Astrocyte (in vitro differentiated cells and primary cell): ENCODE measurements around the gene SDK1. TPM values are rescaled to one million over a fixed set of nuclear protein-coding genes. Genes with fewer than 3 reads are reported as not detected.

Source experiments
- DNase-seq: peaks from one replicate; pipeline ENCODE4 v3.0.0-alpha.2; 2010; ENCODE audit warnings: low read depth
- FAIRE-seq: peaks from 2 replicates; lab custom pipeline; 2011; peaks lifted over from hg19 to GRCh38; lab: Jason Lieb, UNC
- H2AFZ ChIP-seq: 2 replicates; pipeline ENCODE4 v1.6.0; 2012; ENCODE audit warnings: low read depth, low read length, inconsistent platforms
- H3K27ac ChIP-seq: 2 replicates; pipeline ENCODE4 v1.5.1; 2011; ENCODE audit warnings: low read depth, low read length, inconsistent platforms
- H3K27me3 ChIP-seq: 2 replicates; pipeline ENCODE4 v1.6.0; 2011; ENCODE audit warnings: low read length, inconsistent platforms; ENCODE audit not compliant: insufficient read depth
- H3K36me3 ChIP-seq: 2 replicates; pipeline ENCODE4 v1.5.1; 2011; ENCODE audit warnings: low read length, inconsistent platforms; ENCODE audit not compliant: insufficient read depth
- H3K4me1 ChIP-seq: 2 replicates; pipeline ENCODE4 v1.5.1; 2011; ENCODE audit warnings: low read length, inconsistent platforms; ENCODE audit not compliant: insufficient read depth
- H3K4me2 ChIP-seq: 2 replicates; pipeline ENCODE4 v1.6.0; 2012; ENCODE audit warnings: low read length, inconsistent platforms
- H3K4me3 ChIP-seq: 2 replicates; pipeline ENCODE4 v1.5.1; 2011; ENCODE audit warnings: low read depth, mild to moderate bottlenecking, low read length, inconsistent platforms; ENCODE audit not compliant: insufficient read depth
- H3K79me2 ChIP-seq: 2 replicates; pipeline ENCODE4 v1.6.0; 2012; ENCODE audit warnings: mild to moderate bottlenecking, low read length, inconsistent platforms; ENCODE audit not compliant: insufficient read depth
- H3K9ac ChIP-seq: 2 replicates; pipeline ENCODE4 v1.6.0; 2012; ENCODE audit warnings: mild to moderate bottlenecking, low read length, inconsistent platforms
- H3K9me3 ChIP-seq: 2 replicates; pipeline ENCODE4 v1.5.1; 2012; ENCODE audit warnings: low read depth, mild to moderate bottlenecking, low read length, inconsistent platforms; ENCODE audit not compliant: insufficient read depth
- H4K20me1 ChIP-seq: 2 replicates; pipeline ENCODE4 v1.6.0; 2012; ENCODE audit warnings: low read length, inconsistent platforms; ENCODE audit not compliant: insufficient read depth
- H3K27ac Mint-ChIP-seq: one replicate; pipeline ENCODE4 v1.8.0; 2021; ENCODE audit warnings: mild to moderate bottlenecking, mixed read lengths; ENCODE audit not compliant: unreplicated experiment
- H3K27me3 Mint-ChIP-seq: one replicate; pipeline ENCODE4 v1.8.0; 2021; ENCODE audit warnings: low read depth, mixed read lengths; ENCODE audit not compliant: unreplicated experiment
- H3K36me3 Mint-ChIP-seq: one replicate; pipeline ENCODE4 v1.8.0; 2021; ENCODE audit warnings: low read depth, mixed read lengths; ENCODE audit not compliant: unreplicated experiment
- H3K4me1 Mint-ChIP-seq: one replicate; pipeline ENCODE4 v1.8.0; 2021; ENCODE audit warnings: low read depth, mixed read lengths; ENCODE audit not compliant: unreplicated experiment
- H3K4me3 Mint-ChIP-seq: one replicate; pipeline ENCODE4 v1.8.0; 2021; ENCODE audit warnings: mild to moderate bottlenecking, moderate library complexity, mixed read lengths; ENCODE audit not compliant: unreplicated experiment
- H3K9me3 Mint-ChIP-seq: one replicate; pipeline ENCODE4 v1.8.0; 2021; ENCODE audit warnings: mild to moderate bottlenecking, mixed read lengths; ENCODE audit not compliant: unreplicated experiment
- EZH2 ChIP-seq: IDR thresholded peaks from 2 replicates; pipeline ENCODE4 v1.6.1; 2012; ENCODE audit warnings: mild to moderate bottlenecking, low read length, inconsistent platforms; ENCODE audit not compliant: insufficient read depth
- total RNA-seq: library from RNA; stranded (reverse); gene quantifications from 2 replicates; pipeline ENCODE4 v1.2.1, GENCODE V29; 2021
- TF ChIP-seq, protein P1 (sequence below): IDR thresholded peaks from 2 replicates; pipeline ENCODE4 v1.5.1; 2011; ENCODE audit warnings: low read depth, mild to moderate bottlenecking, inconsistent platforms, low read length, moderate library complexity; ENCODE audit not compliant: insufficient read depth

Gene SDK1
- total RNA-seq, 1 donor from 2014 or later: 4.2 TPM

DNA sequence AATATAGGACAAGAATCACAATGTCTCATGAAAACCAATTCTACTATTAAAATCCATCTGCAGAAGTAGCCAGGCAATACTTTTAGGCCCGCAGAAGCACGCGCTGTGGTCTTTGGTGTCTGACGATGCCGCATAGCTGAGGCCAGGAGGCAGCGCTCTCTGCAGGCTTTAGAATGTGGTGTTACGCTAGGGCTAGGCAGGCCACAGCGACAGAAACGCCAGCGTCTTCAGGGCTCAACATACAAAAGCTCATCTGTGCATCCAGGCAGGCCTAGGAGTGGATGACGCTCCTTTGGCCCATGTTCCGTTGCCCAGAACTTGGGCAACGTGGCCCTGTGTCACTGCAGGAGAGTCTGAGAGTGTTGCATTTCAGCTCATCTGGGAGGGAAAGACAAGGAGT lies 779.9 kb downstream of the SDK1 start:
- H3K4me1 Mint-ChIP-seq: no peaks in the 10 kb centered on the region
- FAIRE-seq (no peak), DNase-seq (no peak)
- no peak overlapping the region for H3K4me3 Mint-ChIP-seq
- H3K9me3 ChIP-seq: peaks cover 7% of the 10 kb centered on the region
- H3K9me3 Mint-ChIP-seq: peaks cover 7% of the 10 kb centered on the region
- no peak overlapping the region for H3K9ac ChIP-seq
- H2AFZ ChIP-seq: no peak overlapping the region
- no peak overlapping the region for H3K4me3 ChIP-seq
- no peak overlapping the region for H3K27ac ChIP-seq
- H3K36me3 Mint-ChIP-seq: no peaks in the 10 kb centered on the region
- H3K36me3 ChIP-seq: no peaks in the 10 kb centered on the region
- no peak overlapping the region for H3K4me2 ChIP-seq
- TF ChIP-seq, protein P1, sequence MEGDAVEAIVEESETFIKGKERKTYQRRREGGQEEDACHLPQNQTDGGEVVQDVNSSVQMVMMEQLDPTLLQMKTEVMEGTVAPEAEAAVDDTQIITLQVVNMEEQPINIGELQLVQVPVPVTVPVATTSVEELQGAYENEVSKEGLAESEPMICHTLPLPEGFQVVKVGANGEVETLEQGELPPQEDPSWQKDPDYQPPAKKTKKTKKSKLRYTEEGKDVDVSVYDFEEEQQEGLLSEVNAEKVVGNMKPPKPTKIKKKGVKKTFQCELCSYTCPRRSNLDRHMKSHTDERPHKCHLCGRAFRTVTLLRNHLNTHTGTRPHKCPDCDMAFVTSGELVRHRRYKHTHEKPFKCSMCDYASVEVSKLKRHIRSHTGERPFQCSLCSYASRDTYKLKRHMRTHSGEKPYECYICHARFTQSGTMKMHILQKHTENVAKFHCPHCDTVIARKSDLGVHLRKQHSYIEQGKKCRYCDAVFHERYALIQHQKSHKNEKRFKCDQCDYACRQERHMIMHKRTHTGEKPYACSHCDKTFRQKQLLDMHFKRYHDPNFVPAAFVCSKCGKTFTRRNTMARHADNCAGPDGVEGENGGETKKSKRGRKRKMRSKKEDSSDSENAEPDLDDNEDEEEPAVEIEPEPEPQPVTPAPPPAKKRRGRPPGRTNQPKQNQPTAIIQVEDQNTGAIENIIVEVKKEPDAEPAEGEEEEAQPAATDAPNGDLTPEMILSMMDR: no peak
- no peak for TF ChIP-seq EZH2
- no peaks in the 10 kb centered on the region for H3K27me3 ChIP-seq
- H4K20me1 ChIP-seq: no peaks in the 10 kb centered on the region
- H3K27me3 Mint-ChIP-seq: no peaks in the 10 kb centered on the region
- no peak overlapping the region for H3K27ac Mint-ChIP-seq
- no peaks in the 10 kb centered on the region for H3K4me1 ChIP-seq
- H3K79me2 ChIP-seq: no peaks in the 10 kb centered on the region

DNA sequence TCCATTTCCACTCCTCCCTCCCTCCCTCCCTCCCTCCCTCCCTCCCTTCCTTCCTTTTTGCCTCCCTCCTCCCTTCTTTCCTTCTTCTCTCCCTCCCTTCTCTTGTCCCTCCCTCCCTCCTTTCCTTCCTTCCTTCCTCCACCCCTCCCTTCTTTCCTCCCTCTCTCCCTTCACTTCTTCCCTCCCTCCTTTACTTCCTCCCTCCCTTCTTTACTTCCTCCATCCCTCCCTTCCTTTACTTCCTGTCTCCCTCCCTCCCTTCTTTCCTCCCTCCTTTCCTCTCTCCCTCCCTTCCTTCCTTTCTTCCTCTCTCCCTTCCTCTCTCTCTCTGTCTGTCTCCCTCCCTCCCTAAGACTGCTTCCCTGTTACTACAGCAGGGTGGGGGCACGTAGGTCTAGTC lies 782.5 kb downstream of the SDK1 start:
- Mint-ChIP-seq H3K9me3 (peaks cover 1% of the 10 kb centered on the region), H3K27me3 (no peaks in the 10 kb centered on the region), H3K4me3 (no peak overlapping the region), H3K4me1 (no peaks in the 10 kb centered on the region), H3K36me3 (no peaks in the 10 kb centered on the region), H3K27ac (no peak overlapping the region)
- H3K79me2 ChIP-seq: no peaks in the 10 kb centered on the region
- no peak overlapping the region for H3K4me3 ChIP-seq
- no peak overlapping the region for H2AFZ ChIP-seq
- no peak overlapping the region for H3K4me2 ChIP-seq
- H3K4me1 ChIP-seq: no peaks in the 10 kb centered on the region
- H3K27ac ChIP-seq: no peak overlapping the region
- H3K36me3 ChIP-seq: no peaks in the 10 kb centered on the region
- peaks cover 7% of the 10 kb centered on the region for H3K9me3 ChIP-seq
- H3K27me3 ChIP-seq: no peaks in the 10 kb centered on the region
- no peak overlapping the region for H3K9ac ChIP-seq
- no peaks in the 10 kb centered on the region for H4K20me1 ChIP-seq
- DNase-seq (no peak), FAIRE-seq (no peak)
- no peak for TF ChIP-seq EZH2
- TF ChIP-seq, protein P1: no peak

DNA sequence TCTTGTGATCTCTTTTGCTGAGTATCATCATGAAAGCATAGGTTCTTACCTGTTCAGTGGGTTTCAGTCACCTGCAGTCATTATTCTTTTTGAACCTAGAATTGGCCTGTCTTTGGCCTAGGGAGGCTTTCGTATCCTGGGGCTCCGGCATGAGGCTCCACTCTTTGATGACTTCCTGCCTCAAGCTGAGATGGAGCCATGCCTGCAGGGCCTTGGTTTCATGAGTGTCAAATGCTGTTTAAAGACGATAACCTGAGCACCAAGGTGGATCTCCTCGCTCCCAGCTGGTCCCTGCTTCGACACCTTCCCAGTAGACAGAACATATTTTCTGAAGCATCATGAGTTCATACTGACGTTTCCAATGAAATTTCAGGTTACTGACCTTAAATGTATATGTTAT lies 783.2 kb downstream of the SDK1 start:
- H3K36me3 ChIP-seq: no peaks in the 10 kb centered on the region

More for the DNA sequence above, 783.2 kb downstream of the SDK1 start:
- Histone ChIP-seq H3K4me2 (no peak overlapping the region), H3K27me3 (no peaks in the 10 kb centered on the region), H3K4me1 (no peaks in the 10 kb centered on the region), H2AFZ (no peak overlapping the region), H3K9me3 (peaks cover 4% of the 10 kb centered on the region), H3K79me2 (no peaks in the 10 kb centered on the region), H3K4me3 (no peak overlapping the region), H4K20me1 (no peaks in the 10 kb centered on the region), H3K9ac (no peak overlapping the region), H3K27ac (no peak overlapping the region)
- no peaks in the 10 kb centered on the region for H3K27me3 Mint-ChIP-seq
- TF ChIP-seq, protein P1: no peak
- TF ChIP-seq EZH2: no peak
- H3K27ac Mint-ChIP-seq: peak overlapping the region; percentile 53
- no peaks in the 10 kb centered on the region for H3K4me1 Mint-ChIP-seq
- H3K4me3 Mint-ChIP-seq: no peak overlapping the region
- H3K9me3 Mint-ChIP-seq: peaks cover under 1% of the 10 kb centered on the region
- H3K36me3 Mint-ChIP-seq: no peaks in the 10 kb centered on the region
- DNase-seq: no peak
- no peak for FAIRE-seq
